ENCODE data around the gene HPCAL4. TPM values are rescaled to one million over a fixed set of nuclear protein-coding genes. Genes with fewer than 3 reads are reported as not detected.

The HPCAL4 gene
- polyA plus RNA-seq, 2 of the 4 experiments (the other 2 are of a cell fraction) = 0.09 to 0.14 TPM

- no peak for FAIRE-seq
Measured at GRCh38 chr1:39648496-39648895, 42.7 kb downstream of the HPCAL4 start.

GRCh38 chr1:39647247-39647646 lies 44.0 kb downstream of the HPCAL4 start:
- POLR2A ChIA-PET = no interaction called here
- Histone ChIP-seq H3K4me2 (no peak overlapping the region), H3K4me1 (no peaks in the 10 kb centered on the region), H3K4me3 (no peak overlapping the region), H3K9me3 (no peaks in the 10 kb centered on the region), H3K27ac (no peak overlapping the region)
- whole genome bisulfite sequencing (ENCODE audit: missing lambda C conversion rate) = 49% methylated on average over 3 of the region's 3 CpGs
- CTCF ChIA-PET = interaction anchor here (0.9 to 9.8 kb wide), 4 partner anchors 11 to 39 kb away, joined by 3 to 109 read pairs (median 14); no protein-coding TSS in a partner anchor
- DNase-seq (ENCODE audit: low read depth in 1 of 2, low spot score in 1 of 2) (no peak), ATAC-seq (no peak), FAIRE-seq (no peak)
- TF ChIP-seq HOXB13 (CRISPR knock-in tag; IDR thresholded peaks at IDR 0.05; ENCODE audit: low read depth) = no peak
- TF ChIP-seq CTCF (IDR thresholded peaks at IDR 0.05) = no peak
- no peak for TF ChIP-seq FOSL2 (IDR thresholded peaks at IDR 0.05)
- no peak for TF ChIP-seq FOSL2 (CRISPR knock-in tag; IDR thresholded peaks at IDR 0.05)
- no peak for TF ChIP-seq RNF2 (IDR thresholded peaks at IDR 0.05; ENCODE audit: borderline replicate concordance, low read depth)
- no peak for TF ChIP-seq JUN (IDR thresholded peaks at IDR 0.05)
- no peak for TF ChIP-seq NR3C1 (IDR thresholded peaks at IDR 0.05)
- no peak for TF ChIP-seq CHD4 (IDR thresholded peaks at IDR 0.05; ENCODE audit: borderline replicate concordance)
- no peak for TF ChIP-seq FOSB (CRISPR knock-in tag; IDR thresholded peaks at IDR 0.05)
- TF ChIP-seq NPAS2 (CRISPR knock-in tag; IDR thresholded peaks at IDR 0.05; ENCODE audit: borderline replicate concordance) = no peak
- no peak for TF ChIP-seq REST (IDR thresholded peaks at IDR 0.05)
- TF ChIP-seq CBX8 (IDR thresholded peaks at IDR 0.05) = no peak
- TF ChIP-seq TFCP2L1 (CRISPR knock-in tag; IDR thresholded peaks at IDR 0.05) = no peak
- no peak for TF ChIP-seq ATOH8 (CRISPR knock-in tag; IDR thresholded peaks at IDR 0.05; ENCODE audit: low read depth)
- no peak for TF ChIP-seq MAZ (IDR thresholded peaks at IDR 0.05; ENCODE audit: borderline replicate concordance, low read depth, low read length)
- TF ChIP-seq E2F6 (IDR thresholded peaks at IDR 0.05; ENCODE audit: borderline replicate concordance, low read depth) = no peak
- TF ChIP-seq MAX (IDR thresholded peaks at IDR 0.05) = no peak
- TF ChIP-seq BCL3 (IDR thresholded peaks at IDR 0.05) = no peak
- no peak for TF ChIP-seq ZFP36 (IDR thresholded peaks at IDR 0.05; ENCODE audit: borderline replicate concordance, partially characterized antibody)
- TF ChIP-seq FOXS1 (CRISPR knock-in tag; IDR thresholded peaks at IDR 0.05) = no peak

More at GRCh38 chr1:39648496-39648895, 42.7 kb downstream of the HPCAL4 start:
- H3K27ac ChIP-seq = no peak overlapping the region
- ChIA-PET POLR2A (interaction anchor here (0.8 kb wide), 1 partner anchor 42 kb away, joined by 3 read pairs; no protein-coding TSS in a partner anchor), CTCF (interaction anchor here (1.5 to 9.8 kb wide), 4 partner anchors 9 to 40 kb away, joined by 4 to 109 read pairs (median 20); partner anchors contain the start of gene HEYL)
- TF ChIP-seq NR3C1 (IDR thresholded peaks at IDR 0.05) (no peak), ZC3H11A (IDR thresholded peaks at IDR 0.05) (no peak), TP53 (CRISPR knock-in tag; IDR thresholded peaks at IDR 0.05) (no peak), HES2 (IDR thresholded peaks at IDR 0.05) (no peak), RARB (CRISPR knock-in tag; IDR thresholded peaks at IDR 0.05) (no peak), SMC3 (IDR thresholded peaks at IDR 0.05) (no peak), EP300 (IDR thresholded peaks at IDR 0.05) (no peak), RAD21 (conservative IDR thresholded peaks at IDR 0.05 in 1 of 2, IDR thresholded peaks at IDR 0.05 in 1 of 2) (no peak), MYC (IDR thresholded peaks at IDR 0.05; ENCODE audit: borderline replicate concordance, low read length) (no peak), HEYL (CRISPR knock-in tag; IDR thresholded peaks at IDR 0.05) (no peak), EHF (CRISPR knock-in tag; IDR thresholded peaks at IDR 0.05) (no peak), JUNB (IDR thresholded peaks at IDR 0.05) (no peak), CBX2 (IDR thresholded peaks at IDR 0.05; ENCODE audit: borderline replicate concordance, low read depth) (no peak), BHLHE40 (IDR thresholded peaks at IDR 0.05; ENCODE audit: low read depth, low read length) (no peak), USF2 (IDR thresholded peaks at IDR 0.05) (no peak), CBX8 (IDR thresholded peaks at IDR 0.05) (no peak), NFE2L2 (conservative IDR thresholded peaks at IDR 0.05; ENCODE audit: low read length) (no peak), KDM1A (IDR thresholded peaks at IDR 0.05; ENCODE audit: low read depth) (no peak)
- DNase-seq (ENCODE audit: low read depth in 1 of 2, low spot score in 1 of 2) (no peak), ATAC-seq (no peak)
- H3K4me3 ChIP-seq = no peak overlapping the region
- WGBS (ENCODE audit: missing lambda C conversion rate) = 12% methylated on average over 2 of the region's 2 CpGs
- no peaks in the 10 kb centered on the region for H3K4me1 ChIP-seq
- no peaks in the 10 kb centered on the region for H3K9me3 ChIP-seq
- no peak overlapping the region for H3K4me2 ChIP-seq
